SIG-M5 treated with dmso at 0.1 percent for 504 hours (cell line): ENCODE data around the gene MZT2A.
"Not testable (repeated sequence)": the region's sequence is repeated elsewhere in the genome, so short reads cannot be mapped to it uniquely, and the experiment has no call there.

Source experiments
- DNase-seq: peaks from one replicate; lab custom pipeline; 2025; ENCODE audit not compliant: unreplicated experiment; lab: John Stamatoyannopoulos, UW

The MZT2A gene, protein sequence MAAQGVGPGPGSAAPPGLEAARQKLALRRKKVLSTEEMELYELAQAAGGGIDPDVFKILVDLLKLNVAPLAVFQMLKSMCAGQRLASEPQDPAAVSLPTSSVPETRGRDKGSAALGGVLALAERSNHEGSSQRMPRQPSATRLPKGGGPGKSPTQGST

DNA sequence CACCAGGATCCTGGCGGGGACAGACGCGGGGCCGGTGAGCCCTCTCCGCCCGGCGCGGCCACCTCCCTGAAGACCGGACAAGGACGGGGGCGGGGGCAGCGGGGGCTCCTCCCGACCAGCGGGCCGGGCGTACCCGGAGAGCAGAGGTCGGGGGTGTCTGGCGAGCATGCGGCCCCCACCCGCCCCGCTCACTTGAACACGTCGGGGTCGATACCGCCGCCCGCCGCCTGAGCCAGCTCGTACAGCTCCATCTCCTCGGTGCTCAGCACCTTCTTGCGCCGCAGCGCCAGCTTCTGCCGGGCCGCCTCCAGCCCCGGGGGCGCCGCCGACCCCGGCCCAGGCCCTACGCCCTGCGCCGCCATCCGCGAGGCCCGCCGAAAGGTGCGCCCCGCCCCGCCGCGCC, at the start of gene MZT2A:
Gene MZT2A (minus strand): TSS at position 383 of the 403 bp plus-strand sequence. CDS start 21 bp downstream, at position 362.
- not testable (repeated sequence) for DNase-seq

DNA sequence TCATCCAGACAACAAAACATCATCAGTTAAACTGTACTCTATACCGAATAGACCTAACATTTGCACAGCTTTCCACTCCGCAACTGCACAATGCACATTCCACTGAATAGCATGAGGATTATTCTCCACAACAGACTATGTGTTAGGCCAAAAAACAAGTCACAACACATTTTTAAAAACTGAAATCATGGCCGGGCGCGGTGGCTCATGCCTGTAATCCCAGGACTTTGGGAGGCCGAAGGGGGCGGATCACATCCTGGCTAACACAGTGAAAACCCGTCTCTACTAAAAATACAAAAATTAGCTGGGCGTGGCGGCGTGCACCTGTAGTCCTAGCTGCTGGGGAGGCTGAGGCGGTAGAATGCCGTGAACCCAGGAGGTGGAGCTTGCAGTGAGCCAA, 46.7 kb upstream of the MZT2A start:
- DNase-seq, result not testable (repeated sequence)

DNA sequence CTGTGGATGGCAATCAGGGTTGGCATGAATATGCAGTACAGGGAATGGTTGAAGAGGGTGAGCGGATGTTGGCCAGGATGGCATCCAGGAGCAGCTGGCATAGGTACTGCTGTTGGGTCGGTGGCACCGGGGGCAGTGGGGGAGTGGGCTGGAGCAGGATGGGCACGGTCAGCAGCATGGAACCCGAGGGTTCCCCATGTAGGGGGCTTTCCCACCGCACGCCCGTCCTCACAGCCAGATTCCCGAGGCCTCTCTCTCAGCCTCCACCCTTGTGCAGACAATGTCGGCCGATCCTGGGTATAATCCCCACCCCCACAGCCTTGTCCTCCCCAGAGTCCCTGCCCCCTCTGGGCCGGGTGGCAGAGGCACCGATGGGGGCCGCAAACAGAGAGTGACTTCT, 44.6 kb upstream of the MZT2A start:
- DNase-seq, result not testable (repeated sequence)

DNA sequence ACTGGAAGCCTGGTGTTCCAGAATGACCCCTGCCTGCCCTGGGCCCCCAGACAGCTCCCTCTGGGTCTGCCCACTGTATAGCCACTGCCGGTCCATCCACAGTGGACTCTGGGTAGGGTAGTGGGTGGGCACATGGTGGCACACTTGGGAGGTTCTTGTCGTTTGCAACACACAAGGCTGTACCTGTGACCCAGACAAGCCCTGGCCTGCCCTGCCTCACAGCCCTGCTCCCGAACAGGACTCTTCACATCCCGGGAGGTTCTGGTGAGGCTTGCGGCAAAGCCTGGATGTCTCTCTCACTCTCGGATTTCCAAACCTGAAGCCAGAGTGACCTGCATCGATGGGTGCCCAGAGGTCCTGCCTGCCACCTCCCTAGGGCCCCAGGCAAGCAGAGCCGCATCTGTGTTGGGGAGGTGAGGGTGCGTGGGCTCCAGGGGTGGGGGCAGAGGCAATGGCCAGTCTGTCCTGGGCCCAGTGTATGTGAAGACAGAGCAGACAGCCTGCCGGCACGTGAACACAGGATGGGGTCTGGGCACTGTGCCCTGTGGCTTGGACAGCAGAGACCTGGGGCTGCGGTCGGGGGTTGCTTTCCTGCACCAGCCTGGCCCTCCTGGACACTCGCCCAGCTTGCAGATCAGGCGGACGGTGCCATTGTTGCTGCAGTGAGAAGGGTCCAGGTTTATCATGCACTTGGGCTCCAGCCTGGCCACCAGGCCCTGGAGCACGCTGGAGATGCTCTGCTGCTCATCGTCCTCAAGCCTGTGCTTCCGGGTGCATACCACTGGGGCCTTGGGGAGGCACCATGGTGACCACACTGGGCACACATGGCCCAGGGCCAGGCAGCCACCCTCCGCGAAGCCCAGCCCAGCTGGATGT, 44.0 kb upstream of the MZT2A start:
- not testable (repeated sequence) for DNase-seq

DNA sequence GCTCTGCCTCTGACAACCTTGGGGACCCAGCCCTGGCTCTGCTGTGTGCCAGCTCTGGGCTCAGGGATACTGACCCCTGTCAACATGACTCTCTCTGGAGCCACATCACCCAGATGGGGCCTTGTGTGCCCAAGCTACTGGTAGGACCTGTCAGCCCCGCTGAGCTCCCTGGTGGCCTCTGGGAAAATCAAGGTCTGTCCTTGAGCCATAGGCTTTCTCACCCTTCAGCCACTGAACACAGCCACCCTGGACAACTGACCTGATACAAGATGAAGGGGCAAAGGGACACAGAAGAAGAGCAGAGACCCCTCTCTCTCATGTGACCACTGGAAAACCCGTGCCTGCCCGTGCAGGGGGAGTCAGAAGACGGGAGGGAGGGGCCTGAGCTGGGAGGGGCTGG, 43.3 kb upstream of the MZT2A start:
- no peak for DNase-seq

DNA sequence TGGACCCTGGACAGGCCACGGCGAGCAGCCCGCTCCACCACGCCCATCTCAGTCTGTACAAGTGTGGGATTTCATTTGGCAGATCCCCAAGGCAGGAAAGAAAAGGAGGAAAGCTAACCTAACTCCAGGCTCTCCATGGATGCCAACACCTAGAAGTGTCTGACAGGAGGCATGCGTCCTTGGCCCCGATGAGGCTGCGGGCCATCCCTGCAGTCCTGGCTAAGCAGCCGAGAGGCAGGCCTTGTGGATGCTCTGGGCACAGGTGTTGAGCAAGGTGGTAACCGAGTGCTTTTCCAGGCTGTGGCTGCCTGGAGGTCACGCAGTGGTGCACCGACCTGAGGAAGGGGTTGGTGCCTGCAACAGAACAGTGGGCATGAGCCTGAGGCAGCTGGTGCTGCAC, 42.8 kb upstream of the MZT2A start:
- not testable (repeated sequence) for DNase-seq

DNA sequence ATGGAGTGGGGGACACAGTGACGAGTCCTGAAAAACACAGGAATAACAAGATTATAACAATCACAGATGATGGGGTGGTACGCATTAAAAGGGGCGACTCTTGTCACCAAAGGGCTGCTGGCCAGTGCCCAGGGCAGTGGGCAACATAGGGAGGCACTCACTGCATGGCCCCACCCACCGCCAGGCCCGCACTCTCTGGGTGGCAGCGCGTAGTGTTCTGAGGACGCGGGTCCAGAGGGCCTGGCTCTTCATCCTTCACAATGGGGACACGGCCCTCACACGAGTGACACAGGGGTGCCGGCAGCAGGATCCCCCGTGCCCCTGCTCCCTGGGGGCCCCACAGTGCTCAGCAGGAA, 42.1 kb upstream of the MZT2A start:
- DNase-seq, result not testable (repeated sequence)

DNA sequence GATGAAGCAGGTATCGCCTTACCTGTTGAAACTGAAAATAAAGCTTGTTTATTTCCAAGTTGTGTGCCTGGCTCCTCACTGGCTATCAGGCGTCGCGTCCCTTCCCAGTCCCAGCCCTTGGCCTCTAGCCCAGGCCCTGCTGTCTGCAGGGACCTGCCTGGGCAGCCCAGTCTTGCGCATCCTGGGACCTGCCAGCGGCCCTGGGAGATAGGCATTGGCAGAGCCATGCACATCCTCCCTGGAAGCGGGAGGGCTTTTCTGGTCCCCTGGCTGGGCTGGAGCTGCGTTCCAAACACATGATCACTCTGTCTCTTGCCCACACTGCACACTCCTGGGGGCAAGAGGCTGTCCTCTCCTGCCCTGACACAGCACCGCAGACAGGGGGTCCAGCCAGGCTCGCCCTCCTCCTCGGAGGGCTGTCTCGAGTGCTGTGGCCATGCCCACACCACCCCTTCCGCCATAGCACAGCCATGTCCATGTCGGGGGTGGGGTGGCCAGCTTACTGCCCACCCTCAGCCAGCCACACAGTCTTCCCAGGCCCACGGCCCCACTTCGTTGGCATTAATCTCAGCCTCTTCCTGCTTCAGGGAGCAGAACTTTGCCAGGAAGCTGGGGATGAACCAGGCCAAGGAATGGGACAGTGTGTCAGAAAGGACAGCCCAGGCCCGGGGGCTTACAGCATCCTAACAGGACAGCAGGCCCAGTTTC, 41.6 kb upstream of the MZT2A start:
- not testable (repeated sequence) for DNase-seq

DNA sequence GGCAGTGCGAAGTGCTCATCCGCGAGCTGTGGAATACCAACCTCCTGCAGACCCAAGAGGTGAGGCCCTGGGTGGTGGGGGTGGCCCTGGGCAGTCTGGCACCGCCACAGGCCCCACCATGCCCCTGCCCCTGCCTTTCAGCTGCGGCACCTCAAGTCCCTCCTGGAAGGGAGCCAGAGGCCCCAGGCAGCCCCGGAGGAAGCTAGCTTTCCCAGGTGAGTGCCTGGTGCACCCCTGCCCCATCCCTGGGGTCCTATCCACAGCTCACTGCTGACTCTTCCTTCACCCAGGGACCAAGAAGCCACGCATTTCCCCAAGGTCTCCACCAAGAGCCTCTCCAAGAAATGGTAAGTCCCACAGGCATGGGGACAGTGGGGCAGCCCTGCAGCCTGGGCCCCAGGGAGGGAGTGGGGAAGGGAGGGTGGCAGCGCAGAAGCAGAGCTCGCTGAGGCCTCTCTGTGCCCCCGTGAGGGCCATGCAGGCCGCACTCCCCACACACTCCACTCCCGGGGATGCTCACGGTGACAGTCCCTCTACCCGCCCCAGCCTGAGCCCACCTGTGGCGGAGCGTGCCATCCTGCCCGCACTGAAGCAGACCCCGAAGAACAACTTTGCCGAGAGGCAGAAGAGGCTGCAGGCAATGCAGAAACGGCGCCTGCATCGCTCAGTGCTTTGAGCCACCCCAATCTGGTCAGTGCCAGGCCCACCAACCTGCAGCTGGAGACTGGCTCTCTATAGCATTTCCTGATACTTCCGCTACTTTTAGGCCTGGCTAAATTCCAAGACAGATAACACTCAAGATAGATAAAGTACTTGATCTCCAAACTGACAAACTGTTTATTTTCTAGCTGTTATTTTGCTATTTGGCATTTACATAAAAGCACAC, 40.8 kb upstream of the MZT2A start:
- DNase-seq, result not testable (repeated sequence)

DNA sequence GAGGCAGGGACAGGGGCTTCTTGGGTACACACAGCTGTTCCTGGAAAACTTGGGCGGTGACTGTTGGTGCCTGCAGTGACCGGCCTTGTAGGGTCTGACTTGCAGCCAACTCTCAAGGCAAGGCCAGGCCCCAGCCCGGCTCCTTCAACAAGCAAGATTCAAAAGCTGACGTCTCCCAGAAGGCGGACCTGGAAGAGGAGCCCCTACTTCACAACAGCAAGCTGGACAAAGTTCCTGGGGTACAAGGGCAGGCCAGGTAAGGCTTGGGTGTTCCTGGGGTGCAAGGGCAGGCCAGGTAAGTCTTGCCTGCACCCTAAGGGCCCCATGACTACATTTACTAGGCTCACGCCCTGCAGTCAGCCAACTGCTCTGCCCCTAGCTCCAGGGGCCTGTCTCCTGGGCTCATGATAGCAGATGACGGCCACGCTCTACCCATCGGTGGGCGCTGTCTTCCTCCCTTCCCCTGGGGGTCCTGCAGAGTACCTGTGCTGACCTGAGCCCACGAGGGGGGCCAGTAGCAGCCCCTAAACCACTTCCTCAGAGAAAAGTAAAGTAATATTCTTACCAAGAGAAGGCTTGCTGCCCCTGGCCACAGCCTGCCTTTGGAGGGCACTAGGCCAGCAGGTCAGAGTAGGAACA, 39.5 kb upstream of the MZT2A start:
- DNase-seq, result not testable (repeated sequence)

DNA sequence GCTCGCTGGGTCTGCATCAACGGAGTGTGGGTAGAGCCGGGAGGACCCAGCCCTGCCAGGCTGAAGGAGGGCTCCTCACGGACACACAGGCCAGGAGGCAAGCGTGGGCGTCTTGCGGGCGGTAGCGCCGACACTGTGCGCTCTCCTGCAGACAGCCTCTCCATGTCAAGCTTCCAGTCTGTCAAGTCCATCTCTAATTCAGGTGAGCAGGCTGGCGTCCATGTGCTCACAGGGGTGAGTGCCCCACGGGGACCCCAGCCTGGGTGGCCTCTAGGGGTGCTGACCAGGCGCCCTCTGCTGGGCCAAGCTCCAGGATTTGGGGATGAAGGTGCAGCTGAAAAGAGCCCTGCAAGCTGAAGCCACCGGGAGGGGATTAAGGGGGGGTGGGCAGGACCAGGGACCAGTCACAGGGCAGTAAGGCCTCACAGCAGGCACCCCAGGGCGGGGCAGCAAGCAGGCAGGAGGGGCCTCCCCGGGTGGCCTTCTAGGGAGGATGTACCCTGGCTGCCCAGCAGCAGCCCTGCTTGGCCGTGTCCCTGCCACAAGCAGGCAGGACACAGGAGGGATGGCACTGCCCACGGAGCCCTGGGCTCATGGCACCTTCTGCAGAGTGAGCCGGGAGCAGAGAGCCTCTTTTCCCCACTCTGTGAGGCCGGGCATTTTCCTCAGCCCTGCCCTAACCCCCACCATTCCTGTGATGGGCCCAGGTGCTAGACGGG, 38.6 kb upstream of the MZT2A start:
- DNase-seq, result not testable (repeated sequence)

DNA sequence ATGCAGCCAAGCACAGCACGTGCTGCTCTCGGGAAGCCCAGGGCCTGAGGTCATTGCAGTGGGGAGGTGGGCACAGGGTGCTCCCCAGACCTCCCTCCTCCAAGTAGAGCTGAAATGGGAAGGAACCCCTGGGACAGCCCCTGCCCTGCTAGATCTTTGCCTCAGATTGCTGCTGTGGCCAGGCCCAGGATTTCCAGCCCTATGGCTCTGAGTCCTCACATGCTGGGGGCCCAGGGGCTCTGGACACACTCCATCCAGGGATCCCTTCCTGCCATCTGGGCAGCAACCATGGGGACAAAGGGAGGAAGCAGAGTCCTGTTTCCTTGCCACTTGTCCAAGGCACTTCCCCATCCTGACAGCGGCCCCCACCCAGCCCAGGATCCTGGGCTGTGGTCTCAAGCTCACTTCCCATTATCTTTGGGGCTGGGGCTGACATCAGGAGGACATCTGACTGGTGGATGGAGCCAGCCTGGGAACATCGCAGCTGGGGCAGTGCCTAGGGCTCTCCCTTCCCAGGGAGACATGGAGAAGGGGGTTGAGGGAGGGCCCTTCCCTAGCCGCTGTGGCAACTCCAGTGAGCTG, 37.8 kb upstream of the MZT2A start:
- not testable (repeated sequence) for DNase-seq

DNA sequence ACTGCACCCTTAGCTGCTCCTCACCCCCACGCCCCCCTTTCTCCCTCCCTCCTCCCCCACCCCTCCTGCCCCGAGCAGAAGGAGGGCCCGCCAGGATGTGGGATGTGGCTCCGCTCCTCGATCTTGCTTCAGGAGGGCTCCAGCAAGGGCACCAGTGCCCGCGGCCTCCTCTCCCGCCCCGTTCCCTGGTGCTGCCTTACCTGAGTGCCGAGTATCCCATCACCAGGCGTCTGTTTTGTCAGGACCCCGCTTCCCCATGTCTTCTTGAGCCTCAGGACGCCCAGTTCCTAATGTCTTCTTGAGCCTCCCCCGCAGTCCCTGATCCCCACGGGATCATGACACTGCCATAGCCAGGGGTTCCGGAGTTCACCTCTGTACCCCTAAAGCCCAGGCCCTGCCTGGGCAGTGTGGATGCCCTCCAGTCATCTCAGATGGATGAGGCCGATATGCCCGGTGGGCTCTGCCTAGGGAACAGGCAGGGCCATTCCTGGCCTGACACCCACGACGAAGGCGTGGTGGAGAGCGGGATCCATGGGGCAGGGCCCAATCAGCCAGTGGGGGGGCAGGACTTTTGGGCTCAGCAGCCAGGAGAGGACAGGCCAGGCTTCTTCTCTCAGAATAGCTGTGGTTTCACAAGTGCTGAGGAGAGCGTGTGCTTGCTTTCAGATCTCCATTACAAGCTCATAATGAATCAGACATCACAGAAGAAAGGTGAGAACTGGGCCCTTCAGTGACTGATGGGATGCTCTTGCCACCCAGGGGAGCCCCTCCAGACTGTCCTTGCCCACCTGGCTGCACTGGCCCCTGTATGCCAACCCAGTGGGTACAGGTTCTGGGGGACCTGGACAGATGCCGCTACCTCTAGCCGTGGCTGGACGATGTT, 37.0 kb upstream of the MZT2A start:
- not testable (repeated sequence) for DNase-seq

DNA sequence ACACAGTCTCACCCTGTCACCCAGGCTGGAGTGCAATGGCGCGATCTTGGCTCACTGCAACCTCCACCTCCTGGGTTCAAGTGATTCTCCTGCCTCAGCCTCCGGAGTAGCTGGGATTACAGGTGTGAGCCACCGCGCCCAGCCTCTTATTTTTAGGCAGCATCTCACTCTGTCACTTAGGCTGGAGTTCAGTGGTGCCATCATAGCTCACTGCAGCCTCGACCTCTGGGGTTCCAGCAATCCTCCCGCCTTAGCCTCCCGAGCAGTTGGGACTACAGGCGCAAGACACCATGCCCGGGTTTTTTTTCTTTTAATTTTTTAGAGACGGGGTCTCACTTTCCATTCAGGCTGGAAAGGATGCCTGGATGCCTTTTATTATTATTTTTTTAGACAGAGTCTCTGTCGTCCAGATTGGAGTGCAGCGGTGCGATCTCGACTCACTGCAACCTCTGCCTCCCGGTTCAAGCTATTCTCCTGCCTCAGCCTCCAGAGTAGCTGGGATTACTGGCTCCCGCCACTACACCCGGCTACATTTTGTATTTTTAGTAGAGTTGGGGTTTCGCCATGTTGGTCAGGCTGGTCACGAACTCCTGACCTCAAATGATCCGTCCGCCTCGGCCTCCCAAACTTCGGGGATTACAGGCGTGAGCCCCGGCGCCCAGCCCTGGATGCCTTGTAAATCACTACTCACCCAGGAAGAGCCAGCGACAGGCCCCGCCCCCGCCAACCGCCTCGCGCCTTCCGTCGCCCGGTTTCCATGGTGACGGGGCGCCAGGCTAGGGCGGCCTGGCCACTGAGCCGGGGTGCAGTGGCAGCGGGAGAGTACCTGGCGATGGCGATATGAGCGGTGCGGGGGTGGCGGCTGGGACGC, 35.2 kb upstream of the MZT2A start, which contains the start of gene CCDC74A:
Gene CCDC74A (plus strand): TSS at position 758 of the 871 bp plus-strand sequence. CDS start 83 bp downstream, at position 841.
- DNase-seq, result peak; percentile 44

DNA sequence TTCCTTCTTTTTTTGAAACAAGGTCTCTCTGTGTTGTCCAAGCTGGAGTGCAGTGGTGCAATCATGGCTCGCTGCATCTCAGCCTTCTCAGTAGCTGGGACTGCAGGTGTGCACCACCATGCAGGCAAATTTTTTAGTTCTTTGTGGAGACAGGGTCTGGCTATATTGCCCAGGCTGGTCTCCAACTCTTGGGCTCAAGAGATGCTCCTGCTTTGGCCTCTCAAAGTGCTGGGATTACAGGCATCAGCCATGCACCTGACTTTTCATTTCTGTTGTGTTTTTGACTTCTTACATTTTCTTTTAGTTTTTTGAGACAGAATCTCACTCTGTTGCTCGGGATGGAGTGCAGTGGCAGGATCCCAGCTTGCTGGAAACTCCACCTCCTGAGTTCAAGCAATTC, 33.1 kb upstream of the MZT2A start:
- not testable (repeated sequence) for DNase-seq

DNA sequence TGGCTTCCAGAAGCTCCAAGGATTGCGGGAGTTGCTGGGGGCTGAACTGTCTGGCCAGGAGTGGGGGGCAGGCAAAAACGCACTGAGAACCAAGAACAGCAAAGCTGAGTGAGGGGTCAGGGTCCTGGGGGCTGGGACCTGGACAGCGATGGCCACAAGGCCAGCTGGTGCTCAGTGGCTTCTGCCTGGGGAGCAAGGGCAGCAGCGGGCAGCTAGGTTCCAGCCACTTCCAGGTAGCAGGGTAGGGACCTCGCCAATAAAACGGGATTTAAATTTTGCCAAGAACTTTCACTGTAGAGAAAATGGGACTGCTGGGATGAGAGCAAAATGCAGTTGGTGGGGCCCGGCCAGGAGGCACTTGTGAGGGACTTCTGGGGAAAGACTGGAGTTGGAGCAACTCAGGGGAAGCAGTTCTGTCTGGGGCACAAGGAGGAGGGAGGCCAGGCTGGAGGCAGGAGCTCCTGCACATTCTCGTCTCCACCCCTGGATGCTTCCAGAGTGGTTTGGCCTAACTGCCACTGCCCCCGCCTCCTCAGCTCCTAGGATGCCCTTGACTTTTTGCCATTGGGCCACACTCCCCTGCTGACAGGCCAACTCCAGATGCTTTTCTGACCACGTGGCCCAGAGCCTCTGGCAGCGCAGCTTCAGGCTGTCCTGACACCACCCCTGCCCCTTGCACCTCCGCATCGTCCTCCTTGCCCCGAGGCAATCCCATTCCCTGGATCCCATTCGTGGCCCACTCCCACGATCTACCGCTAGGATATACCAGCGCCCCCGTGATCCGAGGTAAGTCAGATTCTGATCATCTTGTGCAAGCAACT, 30.0 kb upstream of the MZT2A start:
- no peak for DNase-seq
